Mucosa of gallbladder (tissue), 1 donor: ENCODE data around the gene WWOX. TPM values are rescaled to one million over a fixed set of nuclear protein-coding genes. Genes with fewer than 3 reads are reported as not detected.
"Not testable (repeated sequence)": the region's sequence is repeated elsewhere in the genome, so short reads cannot be mapped to it uniquely, and the experiment has no call there.

Experiments used
- DNase-seq: peaks from one replicate; pipeline ENCODE4 v3.0.0-alpha.2; 2020; ENCODE audit warnings: low spot score
- total RNA-seq: library from RNA; stranded (reverse); gene quantifications from one replicate; pipeline ENCODE4 v1.2.1, GENCODE V29; 2021
- donor health status: DM: no; HTN: no; CAD: no.

The WWOX gene
- total RNA-seq, 1 donor from 2014 or later, result 28.2 TPM

GRCh38 chr16:78684030-78684611, 584.7 kb downstream of the WWOX start:
- peak; percentile 33 for DNase-seq

- no peak for DNase-seq
Measured at GRCh38 chr16:78684655-78685375, 585.4 kb downstream of the WWOX start.

GRCh38 chr16:78686601-78687000, 587.1 kb downstream of the WWOX start:
- peak; percentile 22 for DNase-seq

- no peak for DNase-seq
Measured at GRCh38 chr16:78689028-78689427, 589.6 kb downstream of the WWOX start.

- no peak for DNase-seq
Measured at GRCh38 chr16:78689536-78689935, 590.1 kb downstream of the WWOX start.

- DNase-seq, result no peak
Measured at GRCh38 chr16:78690510-78690909, 591.1 kb downstream of the WWOX start.

- not testable (repeated sequence) for DNase-seq
Measured at GRCh38 chr16:78691746-78692145, 592.3 kb downstream of the WWOX start.

GRCh38 chr16:78693496-78693895, 594.0 kb downstream of the WWOX start:
- no peak for DNase-seq

- DNase-seq, result no peak
Measured at GRCh38 chr16:78694414-78694813, 595.0 kb downstream of the WWOX start.

- DNase-seq, result no peak
Measured at GRCh38 chr16:78695391-78695790, 595.9 kb downstream of the WWOX start.

GRCh38 chr16:78696797-78697196, 597.3 kb downstream of the WWOX start:
- DNase-seq, result no peak

GRCh38 chr16:78697426-78697825, 598.0 kb downstream of the WWOX start:
- DNase-seq, result no peak

- no peak for DNase-seq
Measured at GRCh38 chr16:78703936-78704335, 604.5 kb downstream of the WWOX start.

- no peak for DNase-seq
Measured at GRCh38 chr16:78704416-78704815, 605.0 kb downstream of the WWOX start.

GRCh38 chr16:78705694-78706093, 606.2 kb downstream of the WWOX start:
- DNase-seq, result no peak

- DNase-seq, result no peak
Measured at GRCh38 chr16:78706637-78707036, 607.2 kb downstream of the WWOX start.

GRCh38 chr16:78709137-78709884, 609.9 kb downstream of the WWOX start:
- no peak for DNase-seq

- DNase-seq, result no peak
Measured at GRCh38 chr16:78715106-78715505, 615.7 kb downstream of the WWOX start.

- no peak for DNase-seq
Measured at GRCh38 chr16:78715673-78716072, 616.2 kb downstream of the WWOX start.

- no peak for DNase-seq
Measured at GRCh38 chr16:78718141-78718540, 618.7 kb downstream of the WWOX start.

GRCh38 chr16:78720416-78720815, 621.0 kb downstream of the WWOX start:
- DNase-seq, result no peak

- no peak for DNase-seq
Measured at GRCh38 chr16:78727536-78727935, 628.1 kb downstream of the WWOX start.

- DNase-seq, result no peak
Measured at GRCh38 chr16:78729687-78730086, 630.2 kb downstream of the WWOX start.
